IMR-90 (cell line): ENCODE measurements around the gene MYLK4. TPM values are rescaled to one million over a fixed set of nuclear protein-coding genes. Genes with fewer than 3 reads are reported as not detected.

Source experiments
- ATAC-seq: fragments of 200-7000 bp; cut with Tn5 transposase; 2 replicates; pipeline ENCODE4 v1.9.1; 2020; ENCODE audit warnings: low read depth, mild to moderate bottlenecking, moderate library complexity
- BruUV-seq: library from RNA; stranded (reverse); fragments of 400-500 nt; replicated peaks from 2 replicates; lab custom pipeline; 2021; lab: Mats Ljungman, UMichigan
- CTCF ChIA-PET: fragments of 300-600 bp; formaldehyde crosslinking; extraction: SDS; loops from one replicate; lab custom pipeline; 2021; ENCODE audit warnings: antibody characterized with exemption; lab: Yijun Ruan, JAX
- POLR2A ChIA-PET: fragments of 300-600 bp; sonication (Branson Sonifier 250); formaldehyde crosslinking; loops from one replicate; lab custom pipeline; 2022; ENCODE audit warnings: antibody characterized with exemption; ENCODE audit not compliant: unreplicated experiment; lab: Charles Lee
- DNase-seq: peaks from one replicate; pipeline ENCODE4 v3.0.0; 2013
- H2AFZ ChIP-seq: replicated peaks from 2 replicates; pipeline ENCODE3; 2013; ENCODE audit warnings: low read length, mild to moderate bottlenecking; ENCODE audit not compliant: poor library complexity
- H2AK5ac ChIP-seq: 2 replicates; pipeline ENCODE4 v1.6.1; 2013; ENCODE audit warnings: low read depth, low read length, inconsistent platforms
- H2AK9ac ChIP-seq: replicated peaks from 2 replicates; pipeline ENCODE3; 2013; ENCODE audit warnings: mild to moderate bottlenecking, low read depth, low read length, moderate library complexity; ENCODE audit not compliant: poor library complexity
- H2BK120ac ChIP-seq: 2 replicates; pipeline ENCODE4 v1.6.1; 2013; ENCODE audit warnings: low read depth, low read length, inconsistent platforms
- H2BK15ac ChIP-seq: 3 replicates; pipeline ENCODE4 v1.6.1; 2013; ENCODE audit warnings: low read depth, low read length, inconsistent platforms
- H2BK20ac ChIP-seq: 2 replicates; pipeline ENCODE4 v1.6.1; 2013; ENCODE audit warnings: low read depth, mild to moderate bottlenecking, inconsistent platforms, low read length, moderate library complexity
- H2BK5ac ChIP-seq: 2 replicates; pipeline ENCODE4 v1.6.1; 2013; ENCODE audit warnings: mild to moderate bottlenecking, low read depth, low read length, inconsistent platforms; ENCODE audit not compliant: poor library complexity, severe bottlenecking
- H3K14ac ChIP-seq: replicated peaks from 2 replicates; pipeline ENCODE4 v1.6.1; 2013; ENCODE audit warnings: low read depth, low read length, inconsistent platforms
- H3K18ac ChIP-seq: 2 replicates; pipeline ENCODE4 v1.6.1; 2013; ENCODE audit warnings: low read depth, low read length, control low read depth
- H3K23ac ChIP-seq: 2 replicates; pipeline ENCODE4 v1.6.1; 2013; ENCODE audit warnings: low read depth, low read length, inconsistent platforms
- H3K27ac ChIP-seq: 2 replicates; pipeline ENCODE4 v1.5.1; 2013; ENCODE audit warnings: mild to moderate bottlenecking, control low read depth, low read length; ENCODE audit not compliant: insufficient read depth
- H3K27me3 ChIP-seq: 2 replicates; pipeline ENCODE4 v1.6.1; 2013; ENCODE audit warnings: low read length; ENCODE audit not compliant: control insufficient read depth, insufficient read depth
- H3K36me3 ChIP-seq: 2 replicates; pipeline ENCODE4 v1.6.1; 2013; ENCODE audit warnings: low read length, mixed read lengths; ENCODE audit not compliant: control insufficient read depth, insufficient read depth
- H3K4ac ChIP-seq: 2 replicates; pipeline ENCODE4 v1.6.1; 2013; ENCODE audit warnings: low read depth, low read length, inconsistent platforms
- H3K4me1 ChIP-seq: 2 replicates; pipeline ENCODE4 v1.6.1; 2013; ENCODE audit warnings: low read length, mixed read lengths; ENCODE audit not compliant: control insufficient read depth, insufficient read depth
- H3K4me2 ChIP-seq: 2 replicates; pipeline ENCODE4 v1.6.1; 2013; ENCODE audit warnings: low read depth, mild to moderate bottlenecking, control low read depth, low read length, moderate library complexity
- H3K4me3 ChIP-seq: 2 replicates; pipeline ENCODE4 v1.5.1; 2013; ENCODE audit warnings: low read depth, mild to moderate bottlenecking, control low read depth, low read length, moderate library complexity; ENCODE audit not compliant: insufficient read depth
- H3K56ac ChIP-seq: 2 replicates; pipeline ENCODE4 v1.6.1; 2013; ENCODE audit warnings: low read length, inconsistent platforms; ENCODE audit not compliant: insufficient read depth; ENCODE audit errors: extremely low read depth
- H3K79me1 ChIP-seq, 2 experiments: 2 replicates each; pipeline ENCODE4 v1.6.1; 2013; ENCODE audit warnings: low read length in 2 of 2, inconsistent platforms in 1 of 2, low read depth in 1 of 2
- H3K9ac ChIP-seq: 2 replicates; pipeline ENCODE4 v1.6.1; 2013; ENCODE audit warnings: low read depth, low read length, control low read depth
- H3K9me1 ChIP-seq: 2 replicates; pipeline ENCODE4 v1.6.1; 2013; ENCODE audit warnings: low read length, inconsistent platforms; ENCODE audit not compliant: insufficient read depth
- H3K9me3 ChIP-seq: 2 replicates; pipeline ENCODE4 v1.6.1; 2013; ENCODE audit warnings: low read length; ENCODE audit not compliant: control insufficient read depth, insufficient read depth
- H4K20me1 ChIP-seq: 2 replicates; pipeline ENCODE4 v1.6.1; 2013; ENCODE audit warnings: low read length, inconsistent platforms; ENCODE audit not compliant: insufficient read depth
- H4K5ac ChIP-seq: 2 replicates; pipeline ENCODE4 v1.6.1; 2013; ENCODE audit warnings: mild to moderate bottlenecking, low read depth, low read length, control low read depth
- H4K8ac ChIP-seq, 2 experiments: 2 replicates each; pipeline ENCODE4 v1.6.1; 2013; ENCODE audit warnings: low read depth in 2 of 2, low read length in 2 of 2, control low read depth in 1 of 2, inconsistent platforms in 1 of 2
- H4K91ac ChIP-seq: 2 replicates; pipeline ENCODE4 v1.6.1; 2013; ENCODE audit warnings: low read depth, low read length, inconsistent platforms; ENCODE audit not compliant: insufficient read depth
- CEBPB ChIP-seq: IDR thresholded peaks from 2 replicates; pipeline ENCODE4 v1.6.1; 2012; ENCODE audit warnings: low read depth, low read length, improper control_type of control experiment
- FOS ChIP-seq: fragments of 150-350 bp; IDR thresholded peaks from 2 replicates; pipeline ENCODE4 v1.6.1; 2016; ENCODE audit warnings: low read depth, low read length
- NFE2L2 ChIP-seq: fragments of 150-350 bp; IDR thresholded peaks from 2 replicates; pipeline ENCODE4 v1.6.1; 2016; ENCODE audit warnings: low read depth, mild to moderate bottlenecking, low read length
- WGBS, 2 experiments: methylation state at CpG; one replicate each; pipeline versions ENCODE4 v1.1.5 to v1.1.7; 2013; ENCODE audit warnings: missing lambda C conversion rate in 2 of 2; ENCODE audit not compliant: insufficient read length in 1 of 2; ENCODE audit errors: extremely low coverage in 2 of 2; 5-methylcytosine and 5-hydroxymethylcytosine counted together
- dilution Hi-C: fragments of 300-500 bp; cut with HindIII; formaldehyde crosslinking; loops from one replicate; pipeline ENCODE4 v1.14.3; 2018; ENCODE audit warnings: low sequenced_read_pairs; ENCODE audit not compliant: unreplicated experiment
- in situ Hi-C: fragments of 300-500 bp; cut with MboI; formaldehyde crosslinking; loops from 3 replicates; pipeline ENCODE4 v1.14.3; 2019; ENCODE audit warnings: low sequenced_read_pairs, inconsistent platforms, mixed read lengths
- intact Hi-C: fragments of 100-400 bp; cut with micrococcal nuclease; formaldehyde crosslinking; loops from 2 replicates; pipeline ENCODE4 v1.10.0; 2022
- polyA plus RNA-seq, 3 experiments: library from polyadenylated mRNA; depleted of rRNA; stranded (reverse); fragments of >200 nt; gene quantifications; 2 replicates each; pipeline ENCODE4 v1.2.3, GENCODE V29; 2012; ENCODE audit warnings: low replicate concordance in 1 of 3
- total RNA-seq: library from RNA; depleted of rRNA; stranded (reverse); fragments of >200 nt; gene quantifications from 2 replicates; pipeline ENCODE4 v1.2.3, GENCODE V29; 2012
- TF ChIP-seq, protein P1 (sequence below): conservative IDR thresholded peaks from 2 replicates; pipeline ENCODE4 v1.5.1; 2012; ENCODE audit warnings: mild to moderate bottlenecking, low read depth, low read length, improper control_type of control experiment

The MYLK4 gene
- total and polyA plus RNA-seq, 2 of the 4 experiments (the other 2 are of a cell fraction) = under 0.01 to 0.07 TPM

DNA sequence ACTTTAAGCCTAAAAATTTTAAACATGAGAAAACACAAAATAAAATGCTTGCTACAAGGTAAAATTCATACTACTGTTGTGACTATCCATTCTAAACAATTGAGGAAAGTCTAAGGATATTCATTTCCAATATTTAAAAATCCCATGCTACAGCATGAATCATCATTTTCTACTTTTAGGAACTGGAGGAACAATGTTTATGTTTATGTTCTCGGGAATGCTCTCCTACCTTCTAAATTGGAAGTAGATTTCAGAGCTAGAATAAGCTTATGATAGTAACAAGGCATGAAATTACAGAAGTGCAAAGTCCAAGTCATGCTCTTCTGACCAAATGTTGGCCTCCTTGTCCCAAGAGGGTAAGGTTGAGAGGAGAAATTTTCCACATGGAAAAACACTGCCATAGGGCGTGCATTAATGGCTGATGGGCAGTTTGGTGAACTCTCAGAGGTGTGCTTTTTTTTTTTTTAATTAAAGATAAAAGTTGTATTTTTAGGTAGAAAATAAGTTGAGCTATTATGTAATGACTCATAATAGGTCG is 6.0 kb upstream of the MYLK4 start:
- Histone ChIP-seq H3K9me3 (no peaks in the 10 kb centered on the region), H4K8ac (no peak overlapping the region), H4K5ac (no peak overlapping the region), H2AK9ac (no peak overlapping the region), H3K79me1 (peaks cover 0 to 4% of the 10 kb centered on the region in 2 experiments; a peak in 1 of 4 replicates), H3K14ac (no peak overlapping the region; the same call in 1 of the 2 replicates), H2AFZ (no peak overlapping the region), H3K4me2 (peak overlapping the region; percentile 84), H3K56ac (no peak overlapping the region), H3K4me3 (no peak overlapping the region), H4K20me1 (no peaks in the 10 kb centered on the region; the same call in 1 of the 2 replicates), H3K9me1 (peaks cover 3% of the 10 kb centered on the region), H2BK5ac (peak overlapping the region; percentile 34), H2BK120ac (no peak overlapping the region), H3K18ac (no peak overlapping the region; the same call in 1 of the 2 replicates), H3K36me3 (no peaks in the 10 kb centered on the region), H2BK15ac (no peak overlapping the region; the same call in 2 of the 3 replicates), H3K27ac (no peak overlapping the region), H3K4me1 (peaks cover 11% of the 10 kb centered on the region), H3K9ac (no peak overlapping the region), H3K4ac (peak overlapping the region; percentile 45), H2BK20ac (no peak overlapping the region), H2AK5ac (peak overlapping the region; percentile 42), H3K27me3 (no peaks in the 10 kb centered on the region), H4K91ac (no peak overlapping the region), H3K23ac (no peak overlapping the region)
- ATAC-seq (peak; percentile 78), DNase-seq (peak; percentile 60)
- dilution Hi-C loops = no loop called here
- POLR2A ChIA-PET = no interaction called here
- CTCF ChIA-PET = interaction anchor here (0.6 to 2.5 kb wide), 3 partner anchors 10 to 1274 kb away, joined by 3 to 11 read pairs (median 4); no protein-coding TSS in a partner anchor
- intact Hi-C loops = no loop called here
- BruUV-seq = no TSS peak
- 100% methylated on average over 1 of the region's 3 CpGs; no CpG with 5 or more reads in 1 of the 2 experiments for whole genome bisulfite sequencing, 2 experiments
- TF ChIP-seq NFE2L2 = peak; percentile 69
- TF ChIP-seq, protein P1, sequence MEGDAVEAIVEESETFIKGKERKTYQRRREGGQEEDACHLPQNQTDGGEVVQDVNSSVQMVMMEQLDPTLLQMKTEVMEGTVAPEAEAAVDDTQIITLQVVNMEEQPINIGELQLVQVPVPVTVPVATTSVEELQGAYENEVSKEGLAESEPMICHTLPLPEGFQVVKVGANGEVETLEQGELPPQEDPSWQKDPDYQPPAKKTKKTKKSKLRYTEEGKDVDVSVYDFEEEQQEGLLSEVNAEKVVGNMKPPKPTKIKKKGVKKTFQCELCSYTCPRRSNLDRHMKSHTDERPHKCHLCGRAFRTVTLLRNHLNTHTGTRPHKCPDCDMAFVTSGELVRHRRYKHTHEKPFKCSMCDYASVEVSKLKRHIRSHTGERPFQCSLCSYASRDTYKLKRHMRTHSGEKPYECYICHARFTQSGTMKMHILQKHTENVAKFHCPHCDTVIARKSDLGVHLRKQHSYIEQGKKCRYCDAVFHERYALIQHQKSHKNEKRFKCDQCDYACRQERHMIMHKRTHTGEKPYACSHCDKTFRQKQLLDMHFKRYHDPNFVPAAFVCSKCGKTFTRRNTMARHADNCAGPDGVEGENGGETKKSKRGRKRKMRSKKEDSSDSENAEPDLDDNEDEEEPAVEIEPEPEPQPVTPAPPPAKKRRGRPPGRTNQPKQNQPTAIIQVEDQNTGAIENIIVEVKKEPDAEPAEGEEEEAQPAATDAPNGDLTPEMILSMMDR = no peak
- TF ChIP-seq CEBPB = no peak
- no peak for TF ChIP-seq FOS
- in situ Hi-C loops = loop anchor here (10.0 kb wide), 1 partner anchor 1162 kb away; no protein-coding TSS in a partner anchor
